ENCODE data around the gene BMPR1A.

Gene BMPR1A

DNA sequence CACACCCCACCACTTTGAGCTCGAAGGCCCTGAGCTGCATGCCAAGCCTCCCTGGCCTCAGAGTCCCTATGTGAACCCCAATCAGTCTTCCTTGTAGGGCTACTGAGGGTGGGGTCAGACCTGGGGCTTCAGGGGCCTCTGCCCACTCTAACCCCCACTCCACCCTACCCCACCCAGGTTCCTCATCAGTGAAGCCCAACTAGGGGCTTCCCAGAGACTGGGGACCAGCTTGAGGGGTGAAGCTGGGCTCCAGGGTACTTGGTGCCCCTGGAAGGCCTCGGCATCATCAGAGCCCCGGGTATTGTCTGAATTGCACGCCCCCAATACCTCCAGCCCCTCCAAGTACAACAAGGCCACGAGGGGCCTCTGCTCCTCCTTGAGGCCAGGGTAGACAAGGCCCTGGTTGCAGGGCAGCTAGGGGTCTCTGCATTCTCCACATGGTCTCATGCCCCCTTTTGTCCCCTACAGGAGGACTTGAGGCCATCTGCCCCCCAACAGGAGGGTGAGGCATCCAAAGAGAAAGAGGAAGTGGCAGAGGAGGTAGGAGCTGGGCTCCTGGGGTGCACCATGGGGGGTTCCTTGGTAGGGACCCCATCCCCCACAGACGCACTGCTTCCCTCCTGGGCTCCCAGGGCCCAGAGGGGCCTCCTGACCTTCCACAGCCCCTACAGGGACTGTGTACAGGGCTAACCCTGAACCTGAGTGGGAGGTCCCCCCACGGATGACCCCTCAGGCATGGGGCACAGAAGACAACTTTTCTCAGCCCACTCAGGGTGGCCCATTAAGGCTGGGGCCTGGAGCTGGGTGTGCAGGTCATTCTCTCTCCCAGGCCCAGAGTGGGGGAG, 205.9 kb downstream of the BMPR1A start:
- H3F3A ChIP-seq (ENCODE audit: low read depth), result no peaks in the 10 kb centered on the region
- H3K4me2 ChIP-seq (ENCODE audit: low read depth, low read length, poor library complexity, severe bottlenecking), result no peak overlapping the region
- TF ChIP-seq, protein P1, sequence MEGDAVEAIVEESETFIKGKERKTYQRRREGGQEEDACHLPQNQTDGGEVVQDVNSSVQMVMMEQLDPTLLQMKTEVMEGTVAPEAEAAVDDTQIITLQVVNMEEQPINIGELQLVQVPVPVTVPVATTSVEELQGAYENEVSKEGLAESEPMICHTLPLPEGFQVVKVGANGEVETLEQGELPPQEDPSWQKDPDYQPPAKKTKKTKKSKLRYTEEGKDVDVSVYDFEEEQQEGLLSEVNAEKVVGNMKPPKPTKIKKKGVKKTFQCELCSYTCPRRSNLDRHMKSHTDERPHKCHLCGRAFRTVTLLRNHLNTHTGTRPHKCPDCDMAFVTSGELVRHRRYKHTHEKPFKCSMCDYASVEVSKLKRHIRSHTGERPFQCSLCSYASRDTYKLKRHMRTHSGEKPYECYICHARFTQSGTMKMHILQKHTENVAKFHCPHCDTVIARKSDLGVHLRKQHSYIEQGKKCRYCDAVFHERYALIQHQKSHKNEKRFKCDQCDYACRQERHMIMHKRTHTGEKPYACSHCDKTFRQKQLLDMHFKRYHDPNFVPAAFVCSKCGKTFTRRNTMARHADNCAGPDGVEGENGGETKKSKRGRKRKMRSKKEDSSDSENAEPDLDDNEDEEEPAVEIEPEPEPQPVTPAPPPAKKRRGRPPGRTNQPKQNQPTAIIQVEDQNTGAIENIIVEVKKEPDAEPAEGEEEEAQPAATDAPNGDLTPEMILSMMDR (conservative IDR thresholded peaks at IDR 0.05; ENCODE audit: low read length), result no peak
- no peak for TF ChIP-seq EZH2phosphoT487 (IDR thresholded peaks at IDR 0.05; ENCODE audit: borderline replicate concordance)
- peaks cover 11% of the 10 kb centered on the region for H3K4me1 ChIP-seq (ENCODE audit: insufficient read depth, low read length, poor library complexity, severe bottlenecking)
- no peaks in the 10 kb centered on the region for H3K79me2 ChIP-seq (ENCODE audit: insufficient read depth, low read length)
- H3K27me3 ChIP-seq (ENCODE audit: insufficient read depth, low read length, poor library complexity, severe bottlenecking), result no peaks in the 10 kb centered on the region
- no peak overlapping the region for H2AFZ ChIP-seq (ENCODE audit: low read length)
- no peak overlapping the region for H3K9ac ChIP-seq (ENCODE audit: low read depth, low read length, poor library complexity, severe bottlenecking)
- no peaks in the 10 kb centered on the region for H3K9me3 ChIP-seq (ENCODE audit: insufficient read depth, low read depth, low read length)
- H3K36me3 ChIP-seq (ENCODE audit: insufficient read depth, low read length), result no peaks in the 10 kb centered on the region
- no peaks in the 10 kb centered on the region for H3K9me2 ChIP-seq (replicated peaks; ENCODE audit: low read depth, low read length)
- no peak overlapping the region for H3K4me3 ChIP-seq (ENCODE audit: low read length, poor library complexity, severe bottlenecking)
- H4K20me1 ChIP-seq (ENCODE audit: insufficient read depth, low read length, poor library complexity, severe bottlenecking), result no peaks in the 10 kb centered on the region

- H3K79me2 ChIP-seq (ENCODE audit: insufficient read depth, low read length), result no peaks in the 10 kb centered on the region
- no peaks in the 10 kb centered on the region for H3K27me3 ChIP-seq (ENCODE audit: insufficient read depth, low read length, poor library complexity, severe bottlenecking)
- no peak overlapping the region for H3K9ac ChIP-seq (ENCODE audit: low read depth, low read length, poor library complexity, severe bottlenecking)
- H2AFZ ChIP-seq (ENCODE audit: low read length), result no peak overlapping the region
- H3F3A ChIP-seq (ENCODE audit: low read depth), result no peaks in the 10 kb centered on the region
- no peaks in the 10 kb centered on the region for H3K9me3 ChIP-seq (ENCODE audit: insufficient read depth, low read depth, low read length)
- no peak overlapping the region for H3K4me3 ChIP-seq (ENCODE audit: low read length, poor library complexity, severe bottlenecking)
- H4K20me1 ChIP-seq (ENCODE audit: insufficient read depth, low read length, poor library complexity, severe bottlenecking), result no peaks in the 10 kb centered on the region
- H3K9me2 ChIP-seq (replicated peaks; ENCODE audit: low read depth, low read length), result no peaks in the 10 kb centered on the region
- no peak for TF ChIP-seq EZH2phosphoT487 (IDR thresholded peaks at IDR 0.05; ENCODE audit: borderline replicate concordance)
- TF ChIP-seq, protein P1 (conservative IDR thresholded peaks at IDR 0.05; ENCODE audit: low read length), result no peak
- H3K4me1 ChIP-seq (ENCODE audit: insufficient read depth, low read length, poor library complexity, severe bottlenecking), result peaks cover 5% of the 10 kb centered on the region
- no peak overlapping the region for H3K4me2 ChIP-seq (ENCODE audit: low read depth, low read length, poor library complexity, severe bottlenecking)
- no peaks in the 10 kb centered on the region for H3K36me3 ChIP-seq (ENCODE audit: insufficient read depth, low read length)
Observed at GRCh38 chr10:86962981-86963310, 206.5 kb downstream of the BMPR1A start.

GRCh38 chr10:86963341-86963919, 207.0 kb downstream of the BMPR1A start:
- no peak overlapping the region for H3K4me3 ChIP-seq (ENCODE audit: low read length, poor library complexity, severe bottlenecking)
- peaks cover 5% of the 10 kb centered on the region for H3K4me1 ChIP-seq (ENCODE audit: insufficient read depth, low read length, poor library complexity, severe bottlenecking)
- no peak overlapping the region for H2AFZ ChIP-seq (ENCODE audit: low read length)
- H3K9me2 ChIP-seq (replicated peaks; ENCODE audit: low read depth, low read length), result no peaks in the 10 kb centered on the region
- H3K79me2 ChIP-seq (ENCODE audit: insufficient read depth, low read length), result no peaks in the 10 kb centered on the region
- no peak overlapping the region for H3K4me2 ChIP-seq (ENCODE audit: low read depth, low read length, poor library complexity, severe bottlenecking)
- no peaks in the 10 kb centered on the region for H4K20me1 ChIP-seq (ENCODE audit: insufficient read depth, low read length, poor library complexity, severe bottlenecking)
- no peaks in the 10 kb centered on the region for H3K27me3 ChIP-seq (ENCODE audit: insufficient read depth, low read length, poor library complexity, severe bottlenecking)
- H3K36me3 ChIP-seq (ENCODE audit: insufficient read depth, low read length), result no peaks in the 10 kb centered on the region
- no peaks in the 10 kb centered on the region for H3K9me3 ChIP-seq (ENCODE audit: insufficient read depth, low read depth, low read length)
- TF ChIP-seq, protein P1 (conservative IDR thresholded peaks at IDR 0.05; ENCODE audit: low read length), result no peak
- TF ChIP-seq EZH2phosphoT487 (IDR thresholded peaks at IDR 0.05; ENCODE audit: borderline replicate concordance), result no peak
- no peaks in the 10 kb centered on the region for H3F3A ChIP-seq (ENCODE audit: low read depth)
- no peak overlapping the region for H3K9ac ChIP-seq (ENCODE audit: low read depth, low read length, poor library complexity, severe bottlenecking)

All from Loucy (cell line).